B cell (primary cell): ENCODE data around the gene KIF3C. TPM values are rescaled to one million over a fixed set of nuclear protein-coding genes. Genes with fewer than 3 reads are reported as not detected.

Experiments
- ATAC-seq: fragments of 200-7000 bp; cut with Tn5 transposase; one replicate; pipeline ENCODE4 v1.10.0; 2021; ENCODE audit warnings: low read depth, mild to moderate bottlenecking, moderate number of reproducible peaks, moderate library complexity
- CTCF ChIA-PET: fragments of 350-600 bp; sonication (Branson Sonifier 250); formaldehyde crosslinking; loops from one replicate; lab custom pipeline; 2021; ENCODE audit warnings: antibody characterized with exemption, inconsistent platforms; lab: Charles Lee
- POLR2A ChIA-PET: fragments of 350-600 bp; sonication (Branson Sonifier 250); formaldehyde crosslinking; loops from one replicate; lab custom pipeline; 2021; ENCODE audit warnings: antibody characterized with exemption; lab: Charles Lee
- DNase-seq: peaks from one replicate; pipeline ENCODE4 v3.0.0; 2013
- H2AFZ ChIP-seq: 2 replicates; pipeline ENCODE4 v1.6.1; 2012; ENCODE audit warnings: mild to moderate bottlenecking, low read depth, low read length; ENCODE audit not compliant: insufficient read depth, poor library complexity, severe bottlenecking
- H3K27ac ChIP-seq, 2 donors: 1 replicate in 1 of 2; 2 replicates in 1 of 2; pipeline ENCODE4 v1.5.1; 2012 to 2013; ENCODE audit warnings: low read length in 2 of 2, mild to moderate bottlenecking in 2 of 2, moderate library complexity in 1 of 2
- H3K27me3 ChIP-seq, 4 experiments: fragments of 200-600 bp in 1 of 4; sonication (generic) in 1 of 4; replicated peaks in 1 of 4; 1 replicate in 2 of 4; 2 replicates in 2 of 4; pipeline versions ENCODE4 v1.6.1 to v1.7.0; 2013 to 2016; ENCODE audit warnings: low read length in 3 of 4, mild to moderate bottlenecking in 2 of 4, mixed read lengths in 1 of 4, moderate library complexity in 1 of 4; ENCODE audit not compliant: insufficient read depth in 4 of 4, control insufficient read depth in 3 of 4; ENCODE audit errors: control extremely low read depth in 1 of 4
- H3K36me3 ChIP-seq, 2 experiments: replicated peaks in 1 of 2; 1 replicate in 1 of 2; 2 replicates in 1 of 2; pipeline versions ENCODE4 v1.6.1 to v1.7.1; 2013; ENCODE audit warnings: low read length in 1 of 2; ENCODE audit not compliant: insufficient read depth in 2 of 2, control insufficient read depth in 1 of 2; ENCODE audit errors: control extremely low read depth in 1 of 2, extremely low read depth in 1 of 2
- H3K4me1 ChIP-seq, 2 donors: fragments of 200-600 bp in 1 of 2; sonication (generic) in 1 of 2; 1 replicate in 1 of 2; 2 replicates in 1 of 2; pipeline versions ENCODE4 v1.5.1 to v1.6.1; 2013 to 2017; ENCODE audit warnings: low read length in 2 of 2; ENCODE audit not compliant: control insufficient read depth in 2 of 2, insufficient read depth in 2 of 2
- H3K4me2 ChIP-seq: replicated peaks from 2 replicates; pipeline ENCODE3; 2012; ENCODE audit warnings: mild to moderate bottlenecking, low read depth, low read length; ENCODE audit not compliant: poor library complexity, severe bottlenecking
- H3K4me3 ChIP-seq, 5 experiments: fragments of 200-600 bp in 1 of 5; sonication (generic) in 1 of 5; 1 replicate in 3 of 5; 2 replicates in 2 of 5; pipeline versions ENCODE4 v1.5.1 to v1.7.0; 2011 to 2016; ENCODE audit warnings: low read length in 4 of 5, mild to moderate bottlenecking in 4 of 5, low read depth in 2 of 5, control low read depth in 1 of 5, moderate library complexity in 1 of 5; ENCODE audit not compliant: insufficient read depth in 1 of 5; ENCODE audit errors: control extremely low read depth in 1 of 5, extremely low read depth in 1 of 5
- H3K79me2 ChIP-seq: fragments of 200-600 bp; sonication (generic); one replicate; pipeline ENCODE4 v1.6.0; 2016; ENCODE audit warnings: low read length; ENCODE audit not compliant: control insufficient read depth, insufficient read depth
- H3K9ac ChIP-seq: fragments of 200-600 bp; sonication (generic); 2 replicates; pipeline ENCODE4 v1.6.1; 2017; ENCODE audit warnings: mild to moderate bottlenecking, low read length, moderate library complexity
- H3K9me3 ChIP-seq, 3 donors: one replicate each; pipeline versions ENCODE4 v1.6.1 to v1.7.1; 2013; ENCODE audit warnings: low read length in 2 of 3; ENCODE audit not compliant: control insufficient read depth in 2 of 3, insufficient read depth in 1 of 3; ENCODE audit errors: control extremely low read depth in 1 of 3
- H4K20me1 ChIP-seq: 2 replicates; pipeline ENCODE4 v1.6.0; 2012; ENCODE audit warnings: mild to moderate bottlenecking, low read length; ENCODE audit not compliant: insufficient read depth, control insufficient read depth, poor library complexity, severe bottlenecking
- H3K27ac Mint-ChIP-seq: one replicate; pipeline ENCODE4 v1.8.0; 2021; ENCODE audit warnings: mixed read lengths
- H3K27me3 Mint-ChIP-seq: one replicate; pipeline ENCODE4 v1.8.0; 2021; ENCODE audit warnings: mixed read lengths
- H3K4me1 Mint-ChIP-seq: one replicate; pipeline ENCODE4 v1.8.0; 2021; ENCODE audit warnings: mixed read lengths
- H3K4me3 Mint-ChIP-seq: one replicate; pipeline ENCODE4 v1.8.0; 2021; ENCODE audit warnings: mixed read lengths
- H3K9me3 Mint-ChIP-seq: one replicate; pipeline ENCODE4 v1.8.0; 2022; ENCODE audit warnings: mixed read lengths; ENCODE audit not compliant: insufficient read depth
- EZH2 ChIP-seq: IDR thresholded peaks from 2 replicates; pipeline ENCODE4 v1.6.1; 2012; ENCODE audit warnings: borderline replicate concordance, low read depth, mild to moderate bottlenecking, moderate library complexity, low read length; ENCODE audit not compliant: insufficient read depth, poor library complexity, severe bottlenecking
- WGBS: methylation state at CpG from one replicate; pipeline ENCODE4 v1.1.5; 2013; ENCODE audit warnings: missing lambda C conversion rate; ENCODE audit not compliant: insufficient coverage; 5-methylcytosine and 5-hydroxymethylcytosine counted together
- intact Hi-C: fragments of 100-400 bp; cut with micrococcal nuclease; formaldehyde crosslinking; loops from one replicate; pipeline ENCODE4 v1.10.0; 2022
- polyA plus RNA-seq: library from polyadenylated mRNA; depleted of rRNA; stranded (reverse); fragments of >200 nt; gene quantifications from 2 replicates; pipeline ENCODE4 v1.2.3, GENCODE V29; 2012
- total RNA-seq, 2 donors: library from RNA; stranded (reverse); fragments of 120-200 nt in 1 of 2; gene quantifications; 1 replicate in 1 of 2; 2 replicates in 1 of 2; pipeline versions ENCODE4 v1.2.3 to v1.2.4, GENCODE V29; 2013 to 2022
- TF ChIP-seq, protein P1 (sequence below): fragments of 200-600 bp; IDR thresholded peaks from one replicate; pipeline ENCODE4 v1.8.0; 2022; ENCODE audit warnings: antibody characterized with exemption, mild to moderate bottlenecking

The KIF3C gene
- total and polyA plus RNA-seq, 2 donors (not counting 1 experiment from before 2014, with no cell fraction given), result 0.84 to 4.0 TPM

DNA sequence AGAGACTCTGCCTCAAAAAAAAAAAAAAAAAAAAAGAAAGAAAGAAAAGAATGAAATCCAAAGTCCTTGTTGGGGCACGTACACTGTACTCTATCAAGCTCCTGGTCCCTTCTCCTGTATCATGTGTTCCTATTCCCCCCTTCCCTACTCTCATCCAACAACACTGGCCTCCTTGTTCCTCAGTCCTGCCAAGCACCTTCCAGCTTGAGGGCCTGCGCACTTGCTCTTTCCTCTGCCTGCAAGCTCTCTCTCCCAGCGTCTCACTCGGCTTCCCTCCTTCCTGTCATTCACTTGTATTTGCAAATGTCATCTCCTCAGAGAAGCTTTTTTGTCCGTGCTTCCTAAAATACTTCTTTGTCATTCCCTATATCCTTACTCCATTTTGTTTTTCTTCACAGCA is 10.8 kb upstream of the KIF3C start:
- H3K27ac Mint-ChIP-seq, result no peak overlapping the region
- Histone ChIP-seq H3K4me3 (no peak overlapping the region), H3K27me3 (no peaks in the 10 kb centered on the region), H3K4me1 (peaks cover 0 to 2% of the 10 kb centered on the region in 2 donors), H2AFZ (no peak overlapping the region), H3K4me2 (no peak overlapping the region), H3K9ac (no peak overlapping the region), H3K36me3 (no peaks in the 10 kb centered on the region), H3K79me2 (no peaks in the 10 kb centered on the region), H3K27ac (no peak overlapping the region), H3K9me3 (no peaks in the 10 kb centered on the region), H4K20me1 (no peaks in the 10 kb centered on the region)
- peaks cover 1% of the 10 kb centered on the region for H3K4me1 Mint-ChIP-seq
- no peak overlapping the region for H3K4me3 Mint-ChIP-seq
- CTCF ChIA-PET, result interaction anchor here (0.7 to 3.2 kb wide), 4 partner anchors 11 to 151 kb away, joined by 4 to 40 read pairs (median 4); partner anchors contain the start of genes KIF3C and RAB10
- no peaks in the 10 kb centered on the region for H3K9me3 Mint-ChIP-seq
- ATAC-seq (no peak), DNase-seq (no peak)
- TF ChIP-seq, protein P1, sequence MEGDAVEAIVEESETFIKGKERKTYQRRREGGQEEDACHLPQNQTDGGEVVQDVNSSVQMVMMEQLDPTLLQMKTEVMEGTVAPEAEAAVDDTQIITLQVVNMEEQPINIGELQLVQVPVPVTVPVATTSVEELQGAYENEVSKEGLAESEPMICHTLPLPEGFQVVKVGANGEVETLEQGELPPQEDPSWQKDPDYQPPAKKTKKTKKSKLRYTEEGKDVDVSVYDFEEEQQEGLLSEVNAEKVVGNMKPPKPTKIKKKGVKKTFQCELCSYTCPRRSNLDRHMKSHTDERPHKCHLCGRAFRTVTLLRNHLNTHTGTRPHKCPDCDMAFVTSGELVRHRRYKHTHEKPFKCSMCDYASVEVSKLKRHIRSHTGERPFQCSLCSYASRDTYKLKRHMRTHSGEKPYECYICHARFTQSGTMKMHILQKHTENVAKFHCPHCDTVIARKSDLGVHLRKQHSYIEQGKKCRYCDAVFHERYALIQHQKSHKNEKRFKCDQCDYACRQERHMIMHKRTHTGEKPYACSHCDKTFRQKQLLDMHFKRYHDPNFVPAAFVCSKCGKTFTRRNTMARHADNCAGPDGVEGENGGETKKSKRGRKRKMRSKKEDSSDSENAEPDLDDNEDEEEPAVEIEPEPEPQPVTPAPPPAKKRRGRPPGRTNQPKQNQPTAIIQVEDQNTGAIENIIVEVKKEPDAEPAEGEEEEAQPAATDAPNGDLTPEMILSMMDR, result no peak
- TF ChIP-seq EZH2, result no peak
- no peaks in the 10 kb centered on the region for H3K27me3 Mint-ChIP-seq
- no CpG with 5 or more reads among the region's 5 CpGs for WGBS
- intact Hi-C loops, result no loop called here
- POLR2A ChIA-PET, result no interaction called here

DNA sequence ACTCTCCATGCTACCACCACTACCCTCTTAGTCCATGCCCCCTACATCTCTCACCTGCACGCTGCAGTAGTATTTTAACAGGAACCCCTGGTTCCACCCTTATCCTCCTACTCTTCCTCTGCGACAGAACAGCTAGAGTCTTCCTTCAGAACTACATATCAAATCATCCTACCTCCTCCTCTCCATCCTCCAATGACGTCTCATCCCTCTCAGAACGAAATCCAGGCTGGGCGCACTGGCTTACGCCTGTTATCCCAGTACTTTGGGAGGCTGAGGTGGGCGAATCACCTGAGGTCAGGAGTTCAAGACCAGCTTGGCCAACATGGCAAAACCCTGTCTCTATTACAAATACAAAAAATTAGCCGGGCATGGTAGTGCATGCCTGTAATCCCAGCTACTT is 10.3 kb upstream of the KIF3C start:
- Histone ChIP-seq H3K36me3 (no peaks in the 10 kb centered on the region), H3K27me3 (no peaks in the 10 kb centered on the region), H3K4me3 (no peak overlapping the region), H4K20me1 (no peaks in the 10 kb centered on the region), H2AFZ (no peak overlapping the region), H3K4me1 (peaks cover 0 to 2% of the 10 kb centered on the region in 2 donors), H3K4me2 (no peak overlapping the region), H3K79me2 (no peaks in the 10 kb centered on the region), H3K9ac (no peak overlapping the region), H3K27ac (no peak overlapping the region), H3K9me3 (no peaks in the 10 kb centered on the region)
- CTCF ChIA-PET, result interaction anchor here (0.7 to 3.2 kb wide), 3 partner anchors 16 to 152 kb away, joined by 4 to 40 read pairs (median 5); partner anchors contain the start of gene RAB10
- Mint-ChIP-seq H3K27me3 (no peaks in the 10 kb centered on the region), H3K9me3 (no peaks in the 10 kb centered on the region), H3K27ac (no peak overlapping the region), H3K4me3 (no peak overlapping the region), H3K4me1 (peaks cover 1% of the 10 kb centered on the region)
- TF ChIP-seq EZH2, result no peak
- TF ChIP-seq, protein P1, result no peak
- DNase-seq (no peak), ATAC-seq (no peak)
- POLR2A ChIA-PET, result no interaction called here
- intact Hi-C loops, result no loop called here
- 100% methylated on average over 2 of the region's 8 CpGs for WGBS
